Eye (tissue), 1 donor: ENCODE measurements around the gene XPO4.
"Not testable (repeated sequence)": the region's sequence is repeated elsewhere in the genome, so short reads cannot be mapped to it uniquely, and the experiment has no call there.

Experiments
- DNase-seq: peaks from one replicate; pipeline ENCODE4 v3.0.0-alpha.2; 2015

Gene XPO4

DNA sequence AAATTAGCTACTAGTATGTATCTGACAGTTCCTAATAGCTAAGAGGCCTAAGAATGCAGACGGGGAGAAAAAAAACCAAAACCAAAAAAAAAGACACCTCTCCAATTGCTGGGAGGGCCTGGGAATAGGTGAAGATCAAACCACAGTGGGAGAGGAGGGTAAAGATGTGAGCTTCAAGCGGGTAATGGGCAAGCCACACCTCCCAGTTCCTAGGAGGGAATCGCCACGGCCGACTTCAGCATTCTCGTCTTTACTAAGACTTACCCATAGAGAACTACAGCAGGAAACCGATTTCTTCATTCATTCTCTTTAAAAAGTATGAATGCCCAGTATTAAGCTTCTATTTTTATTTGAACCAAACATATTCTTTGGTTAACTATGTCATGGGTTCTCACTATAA, 123.1 kb downstream of the XPO4 start:
- no peak for DNase-seq

- DNase-seq = no peak
Measured at GRCh38 chr13:20778311-20778710, 124.2 kb downstream of the XPO4 start.

- DNase-seq = no peak
Measured at GRCh38 chr13:20776751-20777150, 125.8 kb downstream of the XPO4 start.

- DNase-seq = no peak
Measured at GRCh38 chr13:20775961-20776360, 126.6 kb downstream of the XPO4 start.

GRCh38 chr13:20774746-20775145, 127.8 kb downstream of the XPO4 start:
- DNase-seq = no peak

DNA sequence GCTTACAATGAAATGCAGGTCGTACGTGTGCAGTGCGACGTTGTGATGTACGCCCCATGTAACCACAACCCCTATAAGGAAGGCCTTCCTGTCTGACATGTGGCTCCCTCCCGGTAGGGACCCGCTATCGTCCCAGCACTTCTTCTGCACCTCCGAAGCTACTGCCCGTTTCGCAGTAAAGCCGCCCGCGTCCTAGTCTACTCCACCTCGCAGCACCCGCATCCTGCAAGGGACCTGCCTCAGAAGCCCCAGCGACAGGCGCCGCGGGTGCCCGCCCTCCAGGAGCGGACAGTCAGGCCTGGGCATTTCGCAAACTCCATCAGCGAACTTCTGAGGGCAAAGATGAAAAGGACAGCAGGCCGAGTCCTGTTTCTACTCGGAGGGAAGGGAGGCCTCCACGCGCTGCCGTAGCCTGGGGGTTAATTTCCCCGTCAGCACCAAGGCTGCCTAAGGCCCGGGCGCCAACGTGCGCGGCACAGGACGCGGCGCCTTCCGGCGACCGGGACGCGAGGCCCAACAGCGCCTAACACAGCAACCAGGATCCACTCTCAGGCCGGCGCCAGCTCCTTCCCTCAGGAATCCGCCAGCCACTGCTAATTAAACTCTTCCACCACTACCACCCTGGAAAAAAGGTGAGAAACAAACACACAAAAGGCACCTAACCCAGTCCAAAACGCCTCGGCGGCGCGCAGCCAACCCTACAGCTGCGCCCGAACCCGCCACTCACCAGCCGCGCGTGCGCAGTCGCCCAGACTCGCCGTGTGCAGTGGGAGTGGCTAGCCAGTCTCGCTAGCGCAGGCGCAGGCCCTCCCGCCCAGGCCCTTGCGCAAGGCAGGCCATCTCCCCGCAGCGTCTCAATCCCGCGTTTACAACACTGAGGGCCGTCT, 129.1 kb downstream of the XPO4 start, which contains the start of gene EEF1AKMT1:
Gene EEF1AKMT1, minus strand, starts transcription at position 768 of the 887 bp plus-strand sequence. CDS start 16,363 bp downstream, outside the sequence.
- peak; percentile 97 for DNase-seq

DNA sequence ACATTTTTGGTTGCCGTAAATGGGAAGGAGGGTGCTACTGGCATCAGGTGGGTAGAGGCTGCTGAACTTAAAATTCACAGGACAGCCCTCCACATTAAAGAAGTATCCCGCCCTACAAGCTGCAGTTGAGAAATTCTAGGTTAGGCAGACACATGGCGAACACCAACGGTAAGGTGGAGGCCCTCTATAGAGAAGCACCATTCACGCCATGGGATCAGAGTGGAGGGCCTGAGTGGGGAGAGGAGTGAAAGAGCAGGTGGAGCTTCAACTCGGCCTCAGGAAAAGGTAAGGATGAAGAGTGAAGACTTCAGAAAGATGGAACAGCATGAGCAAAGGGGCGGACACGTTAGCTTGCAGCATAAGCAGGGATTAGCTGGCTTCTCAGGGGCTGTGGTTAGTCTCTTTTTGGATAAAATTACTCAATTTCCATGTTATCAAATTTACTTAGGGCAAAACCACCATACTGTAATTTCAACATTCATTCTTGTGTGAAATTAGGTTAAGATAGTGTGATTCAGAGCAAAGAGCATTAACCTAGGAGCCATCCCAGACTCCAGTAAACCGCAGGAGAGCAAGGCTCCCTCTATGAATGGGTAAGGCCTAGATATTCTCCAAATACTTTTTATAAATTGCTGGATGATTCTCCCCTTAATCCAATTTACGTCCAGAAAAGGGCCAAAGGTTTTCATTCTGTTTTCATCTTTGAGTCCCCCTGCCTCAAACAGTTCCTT, 130.0 kb downstream of the XPO4 start:
- DNase-seq = peak; percentile 12

DNA sequence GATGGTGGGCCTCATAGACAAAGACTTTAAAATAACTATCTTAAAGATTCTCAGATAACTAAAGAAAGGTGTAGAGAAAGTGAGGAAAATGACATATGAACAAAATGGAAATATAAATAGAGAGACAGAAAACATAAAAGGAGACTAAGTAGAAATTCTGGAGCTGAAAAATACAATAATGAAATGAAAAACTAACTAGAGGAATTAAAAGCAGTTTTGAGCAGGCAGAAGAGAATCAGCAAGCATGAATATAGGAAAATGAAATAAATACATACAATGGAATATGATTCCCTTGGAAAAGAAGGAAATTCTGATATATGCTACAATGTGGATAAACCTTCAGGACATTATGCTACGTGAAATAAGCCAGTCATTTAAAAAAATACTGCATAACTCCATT, 132.7 kb downstream of the XPO4 start:
- no peak for DNase-seq

DNA sequence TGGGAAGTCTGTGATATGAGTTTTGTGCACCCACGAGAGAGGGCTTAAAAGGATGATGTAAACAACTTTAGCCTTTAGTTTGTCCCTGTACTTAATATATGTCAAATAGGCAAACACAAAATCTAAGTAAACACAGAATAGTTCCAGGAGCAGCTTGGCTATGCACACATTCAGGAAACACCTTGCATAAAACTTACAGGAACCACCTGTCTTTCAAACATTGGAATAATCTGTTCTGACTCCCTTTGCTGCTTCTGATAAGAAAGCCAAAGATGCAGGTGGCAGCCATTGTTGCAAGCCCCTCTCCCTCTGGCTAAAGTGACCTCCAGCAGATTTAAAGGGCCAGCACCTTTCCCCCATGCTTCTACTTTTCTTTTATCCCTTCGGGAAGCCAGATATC, 133.5 kb downstream of the XPO4 start:
- DNase-seq = no peak

DNA sequence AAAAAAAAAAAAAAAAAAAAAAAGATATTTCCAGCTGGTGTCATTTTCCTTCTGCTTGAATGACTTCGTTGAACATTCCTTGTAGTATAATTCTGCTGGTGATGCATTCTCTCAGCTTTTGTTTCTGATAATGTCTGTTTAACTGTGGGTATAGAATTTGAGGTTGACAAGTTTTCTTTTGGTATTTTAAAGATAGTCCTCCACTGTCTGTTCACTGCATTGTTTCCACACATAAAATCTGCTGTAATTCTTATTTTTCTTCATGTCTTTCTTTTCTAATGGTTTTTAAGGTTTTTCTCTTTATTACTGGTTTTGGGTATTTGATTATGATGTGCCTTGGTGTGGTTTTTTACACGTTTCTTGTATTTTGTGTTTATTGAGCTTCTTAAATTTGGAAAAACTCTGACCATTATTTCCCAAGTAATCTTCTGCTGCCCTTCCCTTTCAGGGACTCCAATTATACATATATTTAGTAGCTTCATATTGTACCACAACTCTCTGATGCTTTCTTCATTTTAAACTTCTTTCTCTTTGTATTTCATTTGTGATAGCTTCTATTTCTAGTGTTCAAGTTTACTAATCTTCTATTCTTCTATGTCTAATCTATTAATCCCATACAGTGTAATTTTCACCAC, 135.1 kb downstream of the XPO4 start:
- no peak for DNase-seq

- no peak for DNase-seq
Measured at GRCh38 chr13:20760872-20761271, 141.7 kb downstream of the XPO4 start.

GRCh38 chr13:20754009-20754408, 148.5 kb downstream of the XPO4 start:
- no peak for DNase-seq

GRCh38 chr13:20749377-20749776, 153.2 kb downstream of the XPO4 start:
- no peak for DNase-seq

DNA sequence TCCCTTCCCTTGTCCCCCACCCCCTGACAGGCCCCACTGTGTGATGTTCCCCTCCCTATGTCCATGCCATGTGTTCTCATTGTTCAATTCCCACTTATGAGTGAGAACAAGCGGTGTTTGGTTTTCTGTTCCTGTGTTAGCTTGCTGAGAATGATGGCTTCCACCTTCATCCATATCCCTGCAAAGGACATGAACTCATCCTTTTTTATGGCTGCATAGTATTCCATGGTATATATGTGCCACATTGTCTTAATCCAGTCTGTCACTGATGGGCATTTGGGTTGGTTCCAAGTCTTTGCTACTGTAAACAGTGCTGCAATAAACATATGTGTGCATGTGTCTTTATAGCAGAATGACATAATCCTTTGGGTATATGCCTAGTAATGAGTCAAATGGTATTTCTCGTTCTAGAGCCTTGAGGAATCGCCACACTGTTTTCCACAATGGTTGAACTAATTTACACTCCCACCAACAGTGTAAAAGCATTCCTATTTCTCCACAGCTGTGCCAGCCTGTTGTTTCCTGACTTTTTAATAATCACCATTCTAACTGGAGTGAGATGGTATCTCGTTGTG, 158.6 kb downstream of the XPO4 start:
- not testable (repeated sequence) for DNase-seq

GRCh38 chr13:20740021-20740420, 162.5 kb downstream of the XPO4 start:
- DNase-seq = no peak

GRCh38 chr13:20738616-20739015, 163.9 kb downstream of the XPO4 start:
- no peak for DNase-seq

GRCh38 chr13:20729633-20730585, 172.6 kb downstream of the XPO4 start:
- DNase-seq = no peak

DNA sequence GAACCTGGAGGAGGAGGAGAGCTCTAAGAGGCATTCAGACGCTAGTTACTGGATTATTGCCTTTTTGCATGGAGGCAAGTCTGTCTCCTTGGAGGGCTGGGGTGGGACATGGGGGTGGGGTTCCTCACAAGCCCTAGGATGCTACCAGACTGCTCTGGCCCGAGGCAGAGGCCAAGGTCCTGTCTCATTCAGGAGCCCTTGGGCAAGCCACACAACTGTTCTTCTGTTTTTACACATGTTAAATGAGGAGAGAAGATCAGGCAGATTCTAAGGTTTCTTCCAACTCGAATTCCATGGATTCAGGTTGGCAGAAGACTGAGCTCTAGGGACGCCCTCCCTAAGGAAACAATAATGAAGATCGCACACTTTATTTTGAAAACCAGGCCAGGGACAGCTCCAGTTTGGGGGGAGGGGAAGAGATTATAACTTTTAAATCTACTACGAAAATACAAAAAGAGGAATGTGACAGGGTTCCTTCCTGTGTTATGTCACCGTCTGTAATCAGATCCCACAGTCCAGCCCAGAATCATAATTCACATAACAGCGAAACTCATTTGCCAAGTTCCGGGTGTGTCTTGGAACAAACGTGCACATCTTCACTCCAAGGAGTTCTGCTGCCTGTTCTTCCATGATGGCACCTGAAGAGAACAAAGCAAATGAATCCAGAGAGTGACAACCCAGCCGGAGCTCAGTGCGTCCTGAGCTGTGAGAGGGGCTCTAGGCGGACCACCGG, 173.8 kb downstream of the XPO4 start:
- peak; percentile 23 for DNase-seq

DNA sequence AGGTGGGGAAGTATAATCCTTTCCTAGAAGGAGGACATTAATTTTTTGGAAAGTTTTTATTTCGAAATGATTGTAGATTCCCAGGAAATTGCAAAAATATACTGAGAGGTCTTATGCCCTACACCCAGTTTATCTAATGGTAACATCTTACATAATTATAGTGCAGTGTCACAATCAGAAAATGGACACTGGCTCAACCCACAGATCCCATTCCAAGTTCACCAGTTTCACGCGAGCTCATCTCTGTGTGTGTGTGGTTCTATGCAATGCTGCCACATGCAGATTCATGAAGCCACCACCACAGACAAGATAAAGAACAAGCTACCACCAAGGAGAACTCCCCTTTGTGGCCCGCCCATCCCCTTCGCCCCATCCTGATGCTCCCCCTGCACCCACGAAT, 174.7 kb downstream of the XPO4 start:
- DNase-seq = no peak
